Sigmoid colon (tissue), 7 donors: Measurements from ENCODE around the gene TBKBP1. TPM values are rescaled to one million over a fixed set of nuclear protein-coding genes. Genes with fewer than 3 reads are reported as not detected.
A peak's percentile ranks its signal among the peaks of the same experiment; 100 is the strongest.

Experiments
- DNase-seq: peaks from one replicate; pipeline ENCODE4 v3.0.0-alpha.2; 2019
- H3K27ac ChIP-seq, 4 donors: fragments of 200-600 bp; sonication (generic); one replicate each; pipeline ENCODE4 v1.5.1; 2016 to 2019; ENCODE audit warnings: mild to moderate bottlenecking in 1 of 4
- H3K27me3 ChIP-seq, 3 donors: fragments of 200-600 bp; sonication (generic); one replicate each; pipeline ENCODE4 v1.5.1; 2019; ENCODE audit warnings: mild to moderate bottlenecking in 1 of 3
- H3K36me3 ChIP-seq, 4 donors: fragments of 200-600 bp; sonication (generic); one replicate each; pipeline ENCODE4 v1.5.1; 2016 to 2019
- H3K4me1 ChIP-seq, 4 donors: fragments of 200-600 bp; sonication (generic); one replicate each; pipeline ENCODE4 v1.5.1; 2017 to 2019
- H3K4me3 ChIP-seq, 4 donors: fragments of 200-600 bp; sonication (generic); one replicate each; pipeline ENCODE4 v1.5.1; 2017 to 2019; ENCODE audit warnings: mild to moderate bottlenecking in 2 of 4, moderate library complexity in 1 of 4
- H3K9me3 ChIP-seq, 4 donors: fragments of 200-600 bp in 3 of 4; sonication (generic) in 3 of 4; one replicate each; pipeline versions ENCODE4 v1.5.1 to v1.6.1; 2013 to 2019
- CTCF ChIP-seq, 4 experiments: fragments of 450-650 bp in 3 of 4; fragments of 200-600 bp in 1 of 4; IDR thresholded peaks; one replicate each; pipeline ENCODE4 v1.5.1; 2016 to 2019; ENCODE audit warnings: antibody characterized with exemption in 4 of 4, mild to moderate bottlenecking in 3 of 4, moderate library complexity in 2 of 4
- EP300 ChIP-seq, 4 donors: sonication (generic); formaldehyde crosslinking; IDR thresholded peaks; one replicate each; pipeline ENCODE4 v1.6.1; 2017; ENCODE audit warnings: antibody characterized with exemption in 4 of 4
- POLR2A ChIP-seq, 2 donors: fragments of 450-650 bp; IDR thresholded peaks; one replicate each; pipeline ENCODE4 v1.6.1; 2016; ENCODE audit warnings: antibody characterized with exemption in 2 of 2, mild to moderate bottlenecking in 2 of 2, moderate library complexity in 2 of 2
- POLR2AphosphoS5 ChIP-seq, 4 donors: sonication (generic); formaldehyde crosslinking; IDR thresholded peaks; one replicate each; pipeline ENCODE4 v1.6.1; 2017; ENCODE audit warnings: antibody characterized with exemption in 4 of 4
- WGBS, 2 donors: extraction: QIAGEN DNeasy Blood & Tissue Kit; methylation state at CpG; one replicate each; pipeline ENCODE4 v1.1.7; 2013; 5-methylcytosine and 5-hydroxymethylcytosine counted together
- intact Hi-C: fragments of 100-400 bp; cut with DNase I; formaldehyde crosslinking; loops from one replicate; pipeline ENCODE4 v1.15.1; 2023
- polyA plus RNA-seq, 3 donors: library from polyadenylated mRNA; stranded (reverse); fragments of 200-250 nt; gene quantifications; one replicate each; pipeline ENCODE4 v1.2.3, GENCODE V29; 2013
- total RNA-seq, 4 donors: library from RNA; depleted of rRNA; stranded (reverse); fragments of >200 nt; gene quantifications; one replicate each; pipeline ENCODE4 v1.1.0, GENCODE V29; 2016
- donor health status: healthy with polysubstance abuse.
- donor health status: Bipolar disorder and iron deficiency.
- donor health status: healthy.

The TBKBP1 gene
- total and polyA plus RNA-seq, 7 donors, result 3.5 to 25.5 (median 7.8) TPM

DNA sequence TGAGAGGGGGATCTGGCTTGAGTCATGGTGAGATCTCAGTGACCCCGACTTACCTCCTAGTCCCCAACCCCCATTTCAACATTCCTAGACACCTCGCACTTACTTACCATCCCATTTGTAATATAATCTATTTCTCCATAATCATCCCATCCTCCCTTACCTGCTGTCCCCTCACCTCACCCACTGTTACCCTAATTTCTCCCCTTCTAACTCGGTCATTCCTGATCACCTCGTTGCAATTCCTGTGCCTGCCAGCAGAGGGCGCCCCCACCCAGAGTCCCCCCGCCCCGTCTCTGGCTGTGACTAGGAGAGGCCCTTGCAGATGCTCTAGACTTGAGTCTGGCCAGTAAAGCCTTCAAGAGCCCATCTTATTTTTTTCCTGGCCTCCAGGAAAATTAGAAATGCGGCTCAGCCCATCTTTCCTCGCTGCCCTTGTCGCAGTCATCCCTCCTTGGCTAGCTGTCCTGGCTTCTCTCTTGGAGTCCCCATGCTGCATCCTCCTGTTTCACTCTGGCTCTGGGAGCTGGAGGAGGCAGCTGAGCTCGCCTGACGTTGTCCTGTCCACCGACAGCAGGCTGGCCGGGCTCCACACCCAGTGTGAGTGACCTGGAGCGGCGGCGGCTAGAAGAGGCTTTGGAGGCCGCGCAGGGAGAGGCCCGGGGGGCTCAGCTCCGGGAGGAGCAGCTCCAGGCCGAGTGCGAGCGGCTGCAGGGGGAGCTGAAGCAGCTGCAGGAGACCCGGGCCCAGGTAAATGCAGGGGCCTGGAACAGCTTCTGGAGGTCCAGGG lies 5.0 kb downstream of the TBKBP1 start:
- intact Hi-C loops, result loop anchor here (5.0 kb wide), 2 partner anchors 47 to 93 kb away; no protein-coding TSS in a partner anchor
- no peak for TF ChIP-seq EP300 (IDR thresholded peaks at IDR 0.05)
- no peak for TF ChIP-seq POLR2AphosphoS5 (IDR thresholded peaks at IDR 0.05)
- no peak for TF ChIP-seq POLR2A (IDR thresholded peaks at IDR 0.05)
- peak; percentile 68 to 96 (median 80) for TF ChIP-seq CTCF (IDR thresholded peaks at IDR 0.05)
- DNase-seq, result peak; percentile 74
- Histone ChIP-seq H3K9me3 (no peaks in the 10 kb centered on the region), H3K4me1 (peaks cover 0 to 16% (median 11%) of the 10 kb centered on the region in 4 donors), H3K36me3 (peaks cover 3 to 28% (median 5%) of the 10 kb centered on the region in 4 donors), H3K27ac (no peak overlapping the region), H3K27me3 (no peaks in the 10 kb centered on the region), H3K4me3 (no peak overlapping the region)
- WGBS, 2 donors, result 63 to 66% methylated on average over 25 of the region's 25 CpGs

DNA sequence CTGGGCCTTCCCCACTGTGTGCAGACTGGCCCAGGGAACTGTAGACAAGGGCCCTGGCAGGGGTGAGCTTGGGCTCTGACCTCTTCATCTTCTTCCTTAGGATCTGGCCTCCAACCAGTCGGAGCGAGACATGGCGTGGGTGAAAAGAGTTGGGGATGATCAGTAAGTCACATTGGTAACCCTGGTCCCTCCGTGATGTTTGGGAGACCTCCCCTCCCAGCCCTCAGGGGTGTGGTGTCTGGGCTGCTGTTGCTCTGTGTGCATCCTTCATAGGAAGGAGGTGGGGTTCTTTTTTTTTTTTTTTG lies 5.5 kb downstream of the TBKBP1 start:
- Histone ChIP-seq H3K27me3 (no peaks in the 10 kb centered on the region), H3K4me1 (peaks cover 0 to 16% (median 11%) of the 10 kb centered on the region in 4 donors), H3K27ac (no peak overlapping the region), H3K9me3 (no peaks in the 10 kb centered on the region), H3K4me3 (no peak overlapping the region), H3K36me3 (peaks cover 3 to 28% (median 5%) of the 10 kb centered on the region in 4 donors)
- TF ChIP-seq POLR2A (IDR thresholded peaks at IDR 0.05) (no peak), CTCF (IDR thresholded peaks at IDR 0.05) (no peak), POLR2AphosphoS5 (IDR thresholded peaks at IDR 0.05) (no peak), EP300 (IDR thresholded peaks at IDR 0.05) (no peak)
- intact Hi-C loops, result loop anchor here (5.0 kb wide), 2 partner anchors 47 to 93 kb away; no protein-coding TSS in a partner anchor
- WGBS, 2 donors, result 94 to 98% methylated on average over 4 of the region's 4 CpGs
- no peak for DNase-seq

GRCh38 chr17:47700471-47701449 lies 6.8 kb downstream of the TBKBP1 start:
- intact Hi-C loops, result no loop called here
- peaks cover 3 to 28% (median 5%) of the 10 kb centered on the region in 4 donors for H3K36me3 ChIP-seq
- 86 to 90% methylated on average over 13 of the region's 13 CpGs for WGBS, 2 donors
- TF ChIP-seq POLR2AphosphoS5 (IDR thresholded peaks at IDR 0.05), result no peak
- no peak for TF ChIP-seq CTCF (IDR thresholded peaks at IDR 0.05)
- TF ChIP-seq POLR2A (IDR thresholded peaks at IDR 0.05), result no peak
- TF ChIP-seq EP300 (IDR thresholded peaks at IDR 0.05), result no peak
- no peak overlapping the region for H3K27ac ChIP-seq
- DNase-seq, result no peak
- peaks cover 0 to 10% (median 3%) of the 10 kb centered on the region in 4 donors for H3K4me1 ChIP-seq
- H3K9me3 ChIP-seq, result no peaks in the 10 kb centered on the region
- no peaks in the 10 kb centered on the region for H3K27me3 ChIP-seq
- no peak overlapping the region for H3K4me3 ChIP-seq

DNA sequence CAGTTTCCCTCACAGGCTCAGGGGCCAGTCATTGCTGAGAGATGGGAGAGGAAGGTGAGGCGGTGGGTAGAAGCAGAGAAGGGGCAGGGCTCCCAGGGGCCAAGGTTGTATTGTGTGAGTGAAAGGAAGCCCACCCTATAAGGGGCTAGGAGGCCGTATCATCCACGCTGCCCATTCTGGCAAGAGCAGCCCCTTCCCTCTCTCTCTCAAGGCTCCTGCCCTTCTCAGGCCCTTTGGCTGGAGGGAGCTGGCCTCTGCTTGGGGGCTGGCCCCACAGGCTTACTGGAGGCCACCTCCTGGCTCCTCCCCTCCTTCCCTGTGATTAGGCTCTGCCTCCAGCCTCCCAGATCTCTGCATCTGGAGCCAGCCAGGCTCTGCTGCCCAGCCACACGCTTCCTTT lies 7.6 kb downstream of the TBKBP1 start:
- H3K4me3 ChIP-seq, result no peak overlapping the region
- no peaks in the 10 kb centered on the region for H3K9me3 ChIP-seq
- 88 to 90% methylated on average over 4 of the region's 4 CpGs for WGBS, 2 donors
- H3K27me3 ChIP-seq, result no peaks in the 10 kb centered on the region
- intact Hi-C loops, result no loop called here
- peaks cover 3 to 28% (median 5%) of the 10 kb centered on the region in 4 donors for H3K36me3 ChIP-seq
- peaks cover 0 to 15% (median 7%) of the 10 kb centered on the region in 4 donors for H3K4me1 ChIP-seq
- no peak overlapping the region for H3K27ac ChIP-seq
- TF ChIP-seq CTCF (IDR thresholded peaks at IDR 0.05), result no peak
- no peak for TF ChIP-seq POLR2A (IDR thresholded peaks at IDR 0.05)
- no peak for TF ChIP-seq POLR2AphosphoS5 (IDR thresholded peaks at IDR 0.05)
- no peak for TF ChIP-seq EP300 (IDR thresholded peaks at IDR 0.05)
- DNase-seq, result no peak
